ENCODE data around the gene MEX3A. TPM values are rescaled to one million over a fixed set of nuclear protein-coding genes. Genes with fewer than 3 reads are reported as not detected.
"Not testable (repeated sequence)": the region's sequence is repeated elsewhere in the genome, so short reads cannot be mapped to it uniquely, and the experiment has no call there.

Gene MEX3A
- total RNA-seq (under 1 TPM in 1 of 2 experiments, not detected in 1; 0.38 TPM), polyA plus RNA-seq (not detected), total RNA-seq (0.26 to 4.4 (median 0.59) reads per million in 6 experiments)

DNA sequence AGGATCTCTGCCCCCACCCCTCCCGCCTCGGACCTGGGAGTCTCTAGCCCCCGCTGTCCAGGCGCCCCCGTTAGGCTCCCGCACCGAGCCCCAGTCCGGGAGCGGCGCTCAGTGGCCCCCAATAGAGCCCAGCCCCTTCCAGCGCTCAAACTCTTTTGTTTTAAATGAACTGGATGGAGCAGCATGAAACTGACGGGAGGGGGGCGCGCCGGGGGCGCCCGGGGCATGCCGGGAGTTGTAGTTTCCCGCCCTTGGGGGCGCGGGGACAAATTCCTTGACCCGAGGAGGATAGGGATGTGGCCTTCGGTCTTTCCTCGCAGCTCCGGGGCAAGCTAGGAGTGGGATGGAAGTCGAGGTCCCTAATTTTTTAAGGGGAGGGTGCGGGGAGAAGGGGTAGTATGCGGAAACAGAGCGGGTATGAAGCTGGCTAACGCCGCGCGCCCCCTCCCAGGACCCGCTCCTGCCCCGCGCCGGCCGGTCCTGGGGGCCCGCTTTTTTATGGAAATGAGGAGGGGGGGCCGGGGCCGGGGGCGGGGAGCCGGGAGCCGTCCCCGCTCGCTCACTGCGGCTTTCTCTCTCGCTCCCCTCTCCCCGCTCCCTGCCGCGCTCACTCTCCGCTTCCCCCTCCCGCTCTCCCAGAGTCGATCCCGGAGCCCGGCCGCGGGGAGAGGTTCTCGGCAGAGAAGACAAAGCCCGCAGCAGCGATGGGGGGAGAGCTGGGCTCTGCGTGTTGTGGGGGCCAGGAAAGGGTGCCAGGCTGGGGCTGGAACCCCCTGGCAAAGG lies at the start of gene MEX3A:
TSS of gene MEX3A (minus strand) at position 157 of the 783 bp plus-strand sequence. CDS start 467 bp downstream, outside the sequence.
- peaks cover 0 to 15% (median 6%) of the 10 kb centered on the region in 4 donors for H3K4me1 Mint-ChIP-seq
- POLR2A ChIA-PET: interaction anchor here (0.5 to 1.2 kb wide), 4 partner anchors 16 to 200 kb away, joined by 3 to 5 read pairs (median 4); partner anchors contain the start of gene SMG5
- peaks cover 15 to 37% (median 29%) of the 10 kb centered on the region in 5 donors for H3K27me3 Mint-ChIP-seq

GRCh38 chr1:156130578-156130942 lies 48.3 kb upstream of the MEX3A start:
- Mint-ChIP-seq H3K36me3 (no peaks in the 10 kb centered on the region), H3K27me3 (no peaks in the 10 kb centered on the region), H3K27ac (peak overlapping the region in 4 of 10 donors; percentile 53 to 88 (median 85)), H3K9me3 (no peaks in the 10 kb centered on the region), H3K4me1 (peaks cover 12 to 46% (median 39%) of the 10 kb centered on the region in 4 donors), H3K4me3 (no peak overlapping the region)
- no peak for DNase-seq
- ATAC-seq: no peak
- POLR2A ChIA-PET: interaction anchor here (3.1 to 4.7 kb wide), 2 partner anchors 34 to 39 kb away, joined by 23 to 30 read pairs; no protein-coding TSS in a partner anchor

More for the DNA sequence above, at the start of gene MEX3A:
- Mint-ChIP-seq H3K9me3 (no peaks in the 10 kb centered on the region), H3K36me3 (no peaks in the 10 kb centered on the region), H3K4me3 (peak within 1 kb of the TSS; percentile 80 to 93 (median 86)), H3K27ac (peak within 1 kb of the TSS in 4 of 10 donors; percentile 53 to 86 (median 78))
- DNase-seq (peak; percentile 42 to 71 (median 61)), ATAC-seq (peak; percentile 89 to 91)

DNA sequence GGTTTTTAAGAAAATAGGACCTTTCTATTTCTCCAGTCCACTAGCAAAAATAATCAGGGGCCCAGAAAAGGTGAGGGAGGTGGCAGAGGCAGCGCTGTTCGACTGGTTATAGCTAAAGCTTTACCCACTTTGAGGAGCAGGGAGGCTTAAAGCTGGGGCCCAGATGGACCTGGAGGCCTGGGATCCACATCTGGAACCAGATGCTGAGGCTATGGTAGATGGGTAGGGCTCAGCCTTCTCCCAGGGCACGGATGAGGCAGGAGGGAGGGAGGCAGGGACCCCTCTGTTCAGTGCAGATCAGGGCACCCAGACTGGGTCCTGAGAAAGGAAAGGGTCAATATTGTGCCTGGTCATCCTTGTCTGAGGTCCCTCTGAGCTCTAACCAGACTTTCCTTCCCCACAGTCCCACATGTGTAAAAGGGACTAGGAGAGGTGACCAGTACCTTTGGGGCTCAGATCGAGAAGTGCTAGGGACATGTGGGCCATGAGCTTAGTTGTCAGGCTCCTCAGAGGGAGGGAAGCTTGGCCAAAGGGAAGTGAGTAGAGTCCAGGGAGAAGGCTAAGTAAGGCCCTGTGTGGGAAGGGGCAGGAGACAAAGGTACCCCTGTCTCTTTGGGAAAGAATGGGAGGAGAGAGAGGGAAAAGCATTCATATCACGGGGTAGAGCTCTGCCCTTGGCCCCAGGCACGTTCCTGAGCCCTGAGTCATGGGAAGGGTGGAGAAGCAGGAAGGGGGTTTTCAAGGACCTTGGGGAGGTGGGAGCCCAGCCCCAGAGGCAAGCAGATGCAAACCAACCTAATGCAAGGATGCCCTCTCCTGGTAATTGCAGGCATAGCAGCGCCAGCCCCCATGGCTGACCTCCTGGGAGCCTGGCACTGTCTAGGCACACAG lies 47.7 kb upstream of the MEX3A start:
- Mint-ChIP-seq H3K9me3 (no peaks in the 10 kb centered on the region), H3K4me1 (peaks cover 15 to 53% (median 45%) of the 10 kb centered on the region in 4 donors), H3K27me3 (no peaks in the 10 kb centered on the region), H3K4me3 (peak overlapping the region in 2 of 10 donors; percentile 4 to 13), H3K36me3 (no peaks in the 10 kb centered on the region), H3K27ac (peak overlapping the region in 8 of 10 donors; percentile 48 to 89 (median 81))
- POLR2A ChIA-PET: interaction anchor here (3.1 to 4.7 kb wide), 2 partner anchors 33 to 38 kb away, joined by 23 to 30 read pairs; no protein-coding TSS in a partner anchor
- DNase-seq (peak; percentile 56 to 86 (median 73)), ATAC-seq (peak in 1 of 2 donors; percentile 27)

DNA sequence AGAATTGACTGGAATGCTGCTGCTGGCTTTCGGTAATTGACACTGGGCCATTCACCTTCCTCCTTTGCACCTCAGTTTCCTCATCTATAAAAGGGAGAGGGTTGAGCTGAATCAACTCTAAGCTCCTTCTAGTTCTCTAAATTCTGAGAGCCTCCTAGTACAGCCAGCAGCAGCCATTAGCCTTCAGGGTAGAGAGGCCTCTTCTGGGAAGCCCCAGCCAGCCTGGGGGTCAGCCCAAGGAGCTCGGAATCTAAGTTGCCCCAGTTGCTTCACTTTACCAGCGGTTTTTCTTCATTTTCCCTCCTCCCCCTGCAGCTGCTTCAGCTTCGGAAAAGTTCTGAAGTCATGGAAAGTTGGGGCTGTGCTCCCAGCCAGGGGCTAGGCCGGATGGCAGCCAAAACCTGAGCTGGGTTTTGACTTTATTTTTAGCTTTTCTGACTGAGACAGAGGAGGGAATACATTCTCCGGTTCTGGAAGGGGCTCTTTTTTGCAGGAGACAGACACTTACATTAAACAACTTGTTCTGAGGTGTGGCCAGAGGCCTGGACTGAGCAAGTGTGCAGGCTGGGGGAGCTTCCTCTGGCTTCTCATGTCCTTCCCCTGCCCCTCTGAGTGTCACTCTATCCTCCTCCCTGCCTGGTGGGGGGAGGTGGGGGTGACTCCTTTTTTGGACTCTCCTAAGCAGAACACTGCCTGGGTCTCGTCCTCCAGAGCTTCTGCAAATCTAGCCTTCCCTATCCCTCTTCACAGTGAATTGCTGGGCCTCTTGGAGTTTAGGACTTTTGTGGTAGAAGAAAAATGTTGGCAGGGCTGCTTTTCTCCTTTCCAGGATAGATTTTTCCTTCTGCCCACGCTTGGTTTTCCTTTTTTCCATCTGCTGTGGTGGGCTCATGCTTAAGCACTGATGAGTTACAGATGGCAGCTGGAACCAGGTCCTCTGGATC lies 46.7 kb upstream of the MEX3A start:
- H3K9me3 Mint-ChIP-seq: no peaks in the 10 kb centered on the region
- peaks cover 18 to 63% (median 55%) of the 10 kb centered on the region in 4 donors for H3K4me1 Mint-ChIP-seq
- POLR2A ChIA-PET: interaction anchor here (0.8 to 4.7 kb wide), 6 partner anchors 13 to 37 kb away, joined by 3 to 30 read pairs (median 4); no protein-coding TSS in a partner anchor
- peak overlapping the region in 6 of 10 donors; percentile 8 to 47 (median 30) for H3K4me3 Mint-ChIP-seq
- H3K27ac Mint-ChIP-seq: peak overlapping the region in 6 of 10 donors; percentile 13 to 89 (median 65)
- ATAC-seq (no peak), DNase-seq (no peak)
- H3K27me3 Mint-ChIP-seq: no peaks in the 10 kb centered on the region
- no peaks in the 10 kb centered on the region for H3K36me3 Mint-ChIP-seq

- H3K4me1 Mint-ChIP-seq: peaks cover 18 to 69% (median 61%) of the 10 kb centered on the region in 4 donors
- peak overlapping the region in 3 of 10 donors; percentile 26 to 47 (median 40) for H3K4me3 Mint-ChIP-seq
- no peaks in the 10 kb centered on the region for H3K27me3 Mint-ChIP-seq
- no peaks in the 10 kb centered on the region for H3K36me3 Mint-ChIP-seq
- POLR2A ChIA-PET: interaction anchor here (0.8 to 4.7 kb wide), 7 partner anchors 11 to 37 kb away, joined by 3 to 30 read pairs (median 4); no protein-coding TSS in a partner anchor
- DNase-seq (no peak), ATAC-seq (no peak)
- H3K27ac Mint-ChIP-seq: peak overlapping the region in 4 of 10 donors; percentile 50 to 87 (median 66)
- no peaks in the 10 kb centered on the region for H3K9me3 Mint-ChIP-seq
Measured at GRCh38 chr1:156128308-156128653, 46.0 kb upstream of the MEX3A start.

- POLR2A ChIA-PET: interaction anchor here (0.6 to 4.7 kb wide), 11 partner anchors 11 to 1688 kb away, joined by 3 to 30 read pairs (median 4); partner anchors contain the start of genes LMNA and SYT11
- DNase-seq (peak; percentile 45 to 87 (median 71)), ATAC-seq (peak; percentile 68 to 73)
- Mint-ChIP-seq H3K27ac (peak overlapping the region; percentile 38 to 95 (median 82)), H3K9me3 (no peaks in the 10 kb centered on the region), H3K4me3 (peak overlapping the region; percentile 5 to 80 (median 55)), H3K27me3 (peaks cover 0 to 5% (median 0%) of the 10 kb centered on the region in 5 donors), H3K36me3 (no peaks in the 10 kb centered on the region), H3K4me1 (peaks cover 19 to 70% (median 62%) of the 10 kb centered on the region in 4 donors)
Measured at GRCh38 chr1:156126630-156127534, 44.6 kb upstream of the MEX3A start.

- DNase-seq (peak in 9 of 10 donors; percentile 40 to 83 (median 54)), ATAC-seq (peak; percentile 12 to 19)
- peaks cover 0 to 5% (median 0%) of the 10 kb centered on the region in 5 donors for H3K27me3 Mint-ChIP-seq
- H3K9me3 Mint-ChIP-seq: no peaks in the 10 kb centered on the region
- H3K27ac Mint-ChIP-seq: peak overlapping the region in 9 of 10 donors; percentile 38 to 94 (median 84)
- POLR2A ChIA-PET: interaction anchor here (0.9 to 4.7 kb wide), 5 partner anchors 12 to 29 kb away, joined by 3 to 30 read pairs (median 6); partner anchors contain the start of gene LMNA
- H3K4me1 Mint-ChIP-seq: peaks cover 19 to 70% (median 62%) of the 10 kb centered on the region in 4 donors
- H3K36me3 Mint-ChIP-seq: no peaks in the 10 kb centered on the region
- peak overlapping the region in 6 of 10 donors; percentile 22 to 65 (median 41) for H3K4me3 Mint-ChIP-seq
Measured at GRCh38 chr1:156126043-156126629, 43.9 kb upstream of the MEX3A start.

GRCh38 chr1:156125544-156125943 lies 43.3 kb upstream of the MEX3A start:
- ATAC-seq, H3K9me3 Mint-ChIP-seq, H3K36me3 Mint-ChIP-seq, H3K27me3 Mint-ChIP-seq, DNase-seq: not testable (repeated sequence)
- H3K4me1 Mint-ChIP-seq: peaks cover 19 to 72% (median 62%) of the 10 kb centered on the region in 4 donors
- H3K27ac Mint-ChIP-seq: peak overlapping the region in 8 of 10 donors; percentile 78 to 97 (median 92)
- POLR2A ChIA-PET: interaction anchor here (0.9 to 1.8 kb wide), 4 partner anchors 11 to 28 kb away, joined by 3 to 6 read pairs (median 5); partner anchors contain the start of gene LMNA
- H3K4me3 Mint-ChIP-seq: peak overlapping the region in 3 of 10 donors; percentile 22 to 35 (median 31)

DNA sequence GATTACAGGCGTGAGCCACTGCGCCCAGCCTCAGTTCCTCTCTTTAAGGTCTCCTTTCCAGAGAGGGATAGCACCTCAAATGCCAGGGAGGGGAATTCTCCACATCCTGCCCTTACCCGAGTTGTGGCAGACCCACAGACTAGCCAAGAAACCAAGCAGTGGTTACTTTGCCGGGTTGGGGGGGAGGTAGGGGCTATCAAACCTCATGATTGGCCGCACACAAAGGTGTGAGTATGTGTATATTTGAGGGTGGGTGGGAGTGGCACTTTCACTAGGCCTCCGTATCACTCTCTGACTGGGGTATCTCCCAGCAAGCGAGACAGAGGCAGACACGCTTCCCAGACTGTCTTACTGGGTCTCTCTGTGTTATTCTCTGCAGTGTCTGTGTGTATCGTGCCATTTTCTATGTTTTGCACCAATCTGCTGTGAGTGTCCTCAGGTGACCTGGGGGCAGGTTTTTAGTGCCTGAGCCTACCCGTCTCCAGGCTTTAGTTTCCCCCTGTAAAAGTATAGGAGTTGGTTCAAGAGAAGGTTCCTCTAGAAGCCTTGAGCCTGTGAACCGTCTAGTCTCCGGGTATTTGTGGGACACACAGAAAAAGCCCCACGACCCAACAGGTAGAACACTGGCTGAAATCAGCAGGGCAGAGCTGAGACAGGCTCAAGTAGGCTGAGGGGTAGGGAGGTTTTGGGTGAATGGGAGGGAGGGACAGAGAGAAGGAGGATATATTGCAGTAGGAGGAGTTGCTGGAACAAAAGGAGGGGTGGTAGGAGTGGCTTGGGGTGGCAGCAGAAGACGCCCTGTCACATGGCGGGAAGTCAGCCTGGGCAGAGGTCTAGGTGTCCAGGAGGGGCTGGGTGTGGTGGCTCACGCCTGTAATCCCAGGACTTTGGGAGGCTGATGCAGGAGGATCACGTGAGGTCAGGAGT lies 42.6 kb upstream of the MEX3A start:
- peak overlapping the region in 6 of 10 donors; percentile 22 to 78 (median 34) for H3K4me3 Mint-ChIP-seq
- POLR2A ChIA-PET: interaction anchor here (0.9 to 1.8 kb wide), 5 partner anchors 10 to 28 kb away, joined by 3 to 6 read pairs (median 5); partner anchors contain the start of gene LMNA
- DNase-seq (peak in 7 of 10 donors; percentile 39 to 61 (median 50)), ATAC-seq (peak; percentile 45 to 55)
- peaks cover 18 to 72% (median 61%) of the 10 kb centered on the region in 4 donors for H3K4me1 Mint-ChIP-seq
- H3K27ac Mint-ChIP-seq: peak overlapping the region; percentile 42 to 97 (median 90)
- no peaks in the 10 kb centered on the region for H3K36me3 Mint-ChIP-seq
- peaks cover 0 to 5% (median 1%) of the 10 kb centered on the region in 5 donors for H3K27me3 Mint-ChIP-seq
- H3K9me3 Mint-ChIP-seq: no peaks in the 10 kb centered on the region

Data from naive thymus-derived CD8-positive, alpha-beta T cell (primary cell).